Transverse colon (tissue), 3 donors: Measurements from ENCODE around the gene SEC61G.

Experiments used
- CTCF ChIP-seq, 5 experiments: fragments of 200-600 bp in 3 of 5; fragments of 450-650 bp in 2 of 5; sonication (generic) in 3 of 5; IDR thresholded peaks; 1 replicate in 2 of 5; 2 replicates in 3 of 5; pipeline ENCODE4 v1.5.1; 2016 to 2017; ENCODE audit warnings: antibody characterized with exemption in 5 of 5, inconsistent platforms in 3 of 5, mild to moderate bottlenecking in 2 of 5, moderate library complexity in 1 of 5
- EP300 ChIP-seq: sonication (generic); formaldehyde crosslinking; IDR thresholded peaks from one replicate; pipeline ENCODE4 v1.6.1; 2017; ENCODE audit warnings: antibody characterized with exemption, low read depth
- POLR2A ChIP-seq: fragments of 450-650 bp; IDR thresholded peaks from one replicate; pipeline ENCODE4 v1.6.1; 2016; ENCODE audit warnings: antibody characterized with exemption, mild to moderate bottlenecking, moderate library complexity

GRCh38 chr7:54712820-54713219 is 46.2 kb downstream of the SEC61G start:
- no peak for TF ChIP-seq POLR2A
- no peak for TF ChIP-seq CTCF (IDR thresholded peaks at IDR 0.05)
- TF ChIP-seq EP300: no peak
